ENCODE results near the gene ONECUT3.

GRCh38 chr19:1807030-1807694 is 53.9 kb downstream of the ONECUT3 start:
- TF ChIP-seq CTCF (IDR thresholded peaks at IDR 0.05): no peak
- no peak for TF ChIP-seq EP300 (IDR thresholded peaks at IDR 0.05)
- no peak for TF ChIP-seq POLR2AphosphoS5 (IDR thresholded peaks at IDR 0.05)
- TF ChIP-seq POLR2A (IDR thresholded peaks at IDR 0.05): no peak
